Lower leg skin (tissue), 3 donors: ENCODE results near the gene CHST12.

Source experiments
- POLR2A ChIP-seq, 2 donors: fragments of 450-650 bp; IDR thresholded peaks; one replicate each; pipeline ENCODE4 v1.6.1; 2016 to 2017; ENCODE audit warnings: antibody characterized with exemption in 2 of 2, mild to moderate bottlenecking in 1 of 2, moderate library complexity in 1 of 2
- TF ChIP-seq, protein P1 (sequence below), 3 donors: fragments of 450-650 bp; IDR thresholded peaks; one replicate each; pipeline ENCODE4 v1.5.1; 2016; ENCODE audit warnings: antibody characterized with exemption in 3 of 3, mild to moderate bottlenecking in 3 of 3, moderate library complexity in 2 of 3

- TF ChIP-seq, protein P1, sequence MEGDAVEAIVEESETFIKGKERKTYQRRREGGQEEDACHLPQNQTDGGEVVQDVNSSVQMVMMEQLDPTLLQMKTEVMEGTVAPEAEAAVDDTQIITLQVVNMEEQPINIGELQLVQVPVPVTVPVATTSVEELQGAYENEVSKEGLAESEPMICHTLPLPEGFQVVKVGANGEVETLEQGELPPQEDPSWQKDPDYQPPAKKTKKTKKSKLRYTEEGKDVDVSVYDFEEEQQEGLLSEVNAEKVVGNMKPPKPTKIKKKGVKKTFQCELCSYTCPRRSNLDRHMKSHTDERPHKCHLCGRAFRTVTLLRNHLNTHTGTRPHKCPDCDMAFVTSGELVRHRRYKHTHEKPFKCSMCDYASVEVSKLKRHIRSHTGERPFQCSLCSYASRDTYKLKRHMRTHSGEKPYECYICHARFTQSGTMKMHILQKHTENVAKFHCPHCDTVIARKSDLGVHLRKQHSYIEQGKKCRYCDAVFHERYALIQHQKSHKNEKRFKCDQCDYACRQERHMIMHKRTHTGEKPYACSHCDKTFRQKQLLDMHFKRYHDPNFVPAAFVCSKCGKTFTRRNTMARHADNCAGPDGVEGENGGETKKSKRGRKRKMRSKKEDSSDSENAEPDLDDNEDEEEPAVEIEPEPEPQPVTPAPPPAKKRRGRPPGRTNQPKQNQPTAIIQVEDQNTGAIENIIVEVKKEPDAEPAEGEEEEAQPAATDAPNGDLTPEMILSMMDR (IDR thresholded peaks at IDR 0.05) = no peak
- no peak for TF ChIP-seq POLR2A (IDR thresholded peaks at IDR 0.05)
Measured at GRCh38 chr7:2443491-2443890, 40.1 kb downstream of the CHST12 start.
